ENCODE data around the gene NTSR1. TPM values are rescaled to one million over a fixed set of nuclear protein-coding genes. Genes with fewer than 3 reads are reported as not detected.

NTSR1 gene
- polyA plus RNA-seq, 4 donors: 0.99 to 1.6 (median 1.5) TPM

DNA sequence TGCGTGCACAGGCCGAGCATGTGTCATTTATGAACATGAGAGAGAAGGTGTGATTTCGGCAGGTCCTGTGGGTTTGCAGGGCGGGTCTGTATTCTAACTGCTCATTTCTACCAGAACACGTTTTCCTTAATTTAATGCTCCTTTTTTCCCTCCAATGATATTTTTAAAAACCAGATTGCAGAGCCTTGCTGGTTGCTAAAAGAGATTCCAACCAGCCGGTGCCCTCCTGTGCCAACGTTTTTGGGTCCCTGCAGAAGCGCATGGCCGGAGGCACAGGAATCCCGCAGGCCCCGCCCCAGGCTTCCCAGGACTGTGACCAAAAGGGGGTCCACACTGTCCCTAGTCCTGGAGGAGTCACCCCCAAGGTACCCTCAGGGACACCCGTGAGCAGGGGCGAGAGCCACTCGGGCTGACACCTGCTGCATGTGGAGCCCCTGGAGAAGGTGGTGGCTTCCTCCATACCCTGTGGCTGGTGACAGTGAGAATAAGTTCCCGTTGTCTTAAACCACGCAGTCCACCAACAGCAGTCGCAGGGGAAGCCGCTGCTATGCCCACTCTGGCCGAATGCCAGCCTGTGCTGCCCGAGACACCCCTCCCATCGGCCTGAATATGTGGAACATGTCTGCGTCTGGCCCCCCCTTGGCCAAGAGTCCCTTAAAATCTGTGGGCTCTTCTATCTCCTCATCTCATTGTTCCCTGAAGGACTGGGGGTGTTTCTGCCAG lies 15.7 kb upstream of the NTSR1 start:
- DNase-seq (ENCODE audit: low read depth in 4 of 4, low spot score in 2 of 4): no peak

DNA sequence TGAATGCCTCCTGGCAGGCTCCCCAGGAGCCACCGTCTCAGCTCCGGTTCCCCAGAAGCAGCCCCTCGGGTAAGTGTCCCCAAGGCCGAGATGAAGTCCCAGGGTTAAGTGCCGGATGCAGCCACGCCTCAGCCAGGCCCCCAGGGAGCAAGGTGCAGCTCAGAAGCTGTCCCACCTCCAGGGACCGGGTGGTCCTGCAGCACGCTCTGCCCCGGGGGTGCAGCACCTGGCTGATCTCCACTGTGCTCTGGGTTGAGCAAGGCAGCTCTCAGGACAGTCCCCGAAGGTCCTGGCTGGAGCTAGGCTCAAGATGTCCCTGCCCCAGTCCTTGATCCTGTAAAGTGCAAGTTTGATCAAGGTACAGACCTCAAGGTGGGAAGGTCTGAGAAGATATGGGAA lies 15.1 kb upstream of the NTSR1 start:
- no peak for DNase-seq (ENCODE audit: low read depth in 4 of 4, low spot score in 2 of 4)

DNA sequence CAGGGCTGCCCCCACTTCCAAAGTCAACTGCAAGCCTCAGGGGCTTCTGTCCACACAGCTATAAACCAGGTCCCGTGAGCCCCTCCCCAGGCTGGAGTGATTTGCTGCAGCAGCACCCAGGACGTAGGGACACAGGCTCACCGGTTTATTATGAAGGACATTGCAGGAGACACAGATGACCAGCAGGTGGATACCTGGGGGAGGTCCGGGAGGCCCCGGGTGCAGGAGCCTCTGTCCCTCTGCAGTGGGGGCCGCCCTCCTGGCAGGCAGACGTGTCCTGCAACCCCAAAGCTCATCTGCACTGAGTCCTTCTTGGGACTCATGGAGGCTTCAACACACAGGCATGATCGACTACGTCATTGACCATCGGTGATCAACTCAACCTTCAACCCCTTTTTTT lies 14.5 kb upstream of the NTSR1 start:
- no peak for DNase-seq (ENCODE audit: low read depth in 4 of 4, low spot score in 2 of 4)

DNA sequence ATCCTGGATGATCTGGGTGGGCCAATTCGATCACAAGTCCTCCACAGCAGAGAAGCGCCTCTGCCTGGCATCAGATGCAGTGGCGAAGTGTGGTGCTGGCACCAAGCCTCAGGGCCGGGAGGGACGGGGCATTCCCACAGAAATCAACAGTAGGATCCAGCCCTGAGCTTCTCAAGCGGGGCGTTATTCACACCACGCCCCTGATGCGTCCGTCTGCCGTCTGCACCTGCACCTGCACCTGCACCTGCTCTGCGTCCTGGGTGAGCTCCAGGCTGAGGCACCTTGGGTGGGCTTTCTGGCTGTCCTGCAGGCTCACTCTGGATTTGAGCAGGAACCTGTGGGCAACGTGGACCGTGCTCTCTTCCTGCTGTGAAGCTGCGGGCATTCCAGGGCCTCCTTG lies 13.8 kb upstream of the NTSR1 start:
- no peak for DNase-seq (ENCODE audit: low read depth in 4 of 4, low spot score in 2 of 4)

DNA sequence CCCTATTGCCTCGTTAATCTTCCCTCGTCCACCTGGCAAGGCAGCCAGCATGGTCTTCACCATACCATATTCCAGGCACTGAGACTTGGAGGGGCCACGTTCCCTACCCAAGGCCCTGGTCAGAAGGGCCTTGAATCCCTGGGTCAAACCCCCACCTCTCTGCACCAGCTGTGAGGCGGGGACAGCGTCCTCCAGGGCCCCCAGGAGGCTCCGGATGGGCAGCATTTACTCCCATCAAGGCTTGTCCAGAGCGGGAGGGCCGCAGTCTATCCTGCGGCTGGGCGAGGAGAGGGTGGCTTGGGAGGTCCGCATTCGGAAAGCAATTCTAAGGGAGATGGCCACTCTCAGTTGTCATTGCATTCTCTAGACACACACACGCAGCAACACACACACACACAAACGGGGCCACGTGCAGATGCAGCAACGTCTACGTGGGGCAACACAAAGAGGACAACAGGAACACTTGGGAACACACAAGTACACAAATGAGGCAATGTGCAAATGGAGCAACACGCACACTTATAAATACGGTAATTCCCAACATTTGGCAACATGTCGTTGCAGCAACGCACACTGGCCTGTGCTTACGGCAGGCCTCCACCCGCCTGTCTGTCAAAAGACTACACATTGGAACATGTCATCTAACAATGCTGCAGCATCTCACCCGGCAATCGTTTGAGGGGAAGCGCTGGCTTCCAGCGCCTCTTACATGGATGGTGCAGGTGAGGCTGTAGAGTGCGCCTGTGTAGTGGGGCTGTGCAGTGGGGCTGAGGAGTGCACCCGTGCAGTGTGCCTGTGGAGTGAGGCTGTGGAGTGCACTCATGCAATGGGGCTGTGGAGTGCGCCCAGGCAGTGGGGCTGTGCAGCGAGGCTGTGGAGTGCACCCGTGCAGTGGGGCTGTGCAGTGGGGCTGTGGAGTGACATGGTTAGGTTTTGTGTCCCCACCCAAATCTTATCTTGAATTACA lies 12.9 kb upstream of the NTSR1 start:
- DNase-seq (ENCODE audit: low read depth in 4 of 4, low spot score in 2 of 4): no peak

DNA sequence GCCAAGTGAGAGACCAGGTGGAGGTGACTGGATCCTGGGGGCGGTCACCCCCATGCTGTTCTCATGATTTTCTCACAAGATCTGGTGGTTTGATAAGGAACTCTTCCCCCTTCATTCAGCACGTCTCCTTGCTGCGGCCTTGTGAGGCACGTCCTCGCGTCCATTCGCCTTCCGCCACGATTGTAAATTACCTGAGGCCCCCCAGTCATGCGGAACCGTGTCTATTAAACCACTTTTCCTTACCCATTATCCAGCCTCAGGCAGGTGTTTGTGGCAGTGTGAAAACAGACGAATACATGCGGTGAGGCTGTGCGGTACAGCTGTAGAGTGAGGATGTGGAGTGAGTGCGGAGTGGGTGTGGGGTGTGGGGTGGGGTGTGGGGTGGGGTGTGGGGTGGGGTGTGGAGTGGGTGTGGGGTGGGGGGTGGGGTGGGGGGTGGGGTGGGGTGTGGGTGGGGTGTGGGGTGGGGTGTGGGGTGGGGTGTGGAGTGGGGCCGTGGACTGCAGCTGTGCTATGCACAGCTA lies 12.1 kb upstream of the NTSR1 start:
- no peak for DNase-seq (ENCODE audit: low read depth in 4 of 4, low spot score in 2 of 4)

DNA sequence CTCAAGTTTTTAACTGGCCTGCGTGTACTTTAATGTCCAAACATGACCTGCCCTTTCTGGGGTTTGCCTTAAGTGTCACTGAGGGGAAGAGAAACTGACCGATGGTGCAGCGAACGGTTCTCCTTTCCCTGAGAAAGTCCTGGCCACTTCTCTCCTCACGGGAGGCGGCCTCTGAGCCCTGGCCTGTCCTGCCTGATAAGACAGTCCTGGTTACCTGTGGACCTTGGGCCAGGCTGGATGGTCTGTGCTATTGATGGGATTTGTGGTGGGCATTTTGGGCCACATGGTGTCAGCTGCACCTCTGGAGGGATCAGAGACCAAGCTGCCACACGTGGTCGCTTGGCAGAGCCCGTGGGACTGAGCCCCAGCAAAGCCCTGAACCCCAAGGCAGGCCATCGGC lies 11.6 kb upstream of the NTSR1 start:
- no peak for DNase-seq (ENCODE audit: low read depth in 4 of 4, low spot score in 2 of 4)

DNA sequence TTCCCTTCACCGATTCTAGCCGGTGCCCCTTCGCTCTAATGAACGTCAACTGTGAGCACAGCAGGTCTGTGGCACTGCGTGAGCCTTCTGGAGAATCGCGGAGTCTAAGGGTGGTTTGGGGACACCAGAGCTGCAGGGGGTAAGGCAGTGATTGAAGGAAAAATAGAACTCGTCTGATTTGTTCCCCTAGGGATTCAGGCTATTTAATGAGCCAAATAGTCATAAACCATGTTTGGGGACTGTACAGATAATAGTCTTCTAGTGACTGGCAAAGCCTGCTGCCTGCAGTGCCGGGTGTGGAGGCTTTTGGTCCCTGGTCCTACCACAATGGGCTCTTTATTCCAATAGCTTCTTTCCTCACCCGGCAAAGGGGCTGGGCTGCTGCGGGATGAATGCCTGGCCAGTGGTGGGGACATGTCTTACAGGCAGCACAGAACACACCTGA lies 11.1 kb upstream of the NTSR1 start:
- no peak for DNase-seq (ENCODE audit: low read depth in 4 of 4, low spot score in 2 of 4)

DNA sequence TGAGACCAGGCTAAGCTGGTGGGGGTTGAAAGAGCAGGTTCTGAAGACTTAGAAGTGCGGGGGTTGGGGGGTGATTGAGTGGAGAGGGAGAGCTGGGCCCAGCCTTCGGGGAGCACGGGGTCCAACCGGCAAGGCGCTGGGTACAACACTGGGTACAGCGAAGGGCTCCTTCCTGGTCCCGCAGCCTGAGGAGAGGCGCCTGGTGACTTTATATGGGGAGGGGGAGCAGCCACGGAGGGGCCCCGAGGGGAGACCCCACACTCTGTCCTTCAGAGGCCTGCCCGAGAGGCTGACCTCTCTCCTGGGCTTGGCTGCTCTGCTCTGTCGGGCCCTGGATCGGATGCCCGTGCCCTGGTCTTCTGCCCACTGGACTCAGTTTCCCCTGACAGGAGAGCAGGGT lies 10.4 kb upstream of the NTSR1 start:
- DNase-seq (ENCODE audit: low read depth in 4 of 4, low spot score in 2 of 4): no peak

DNA sequence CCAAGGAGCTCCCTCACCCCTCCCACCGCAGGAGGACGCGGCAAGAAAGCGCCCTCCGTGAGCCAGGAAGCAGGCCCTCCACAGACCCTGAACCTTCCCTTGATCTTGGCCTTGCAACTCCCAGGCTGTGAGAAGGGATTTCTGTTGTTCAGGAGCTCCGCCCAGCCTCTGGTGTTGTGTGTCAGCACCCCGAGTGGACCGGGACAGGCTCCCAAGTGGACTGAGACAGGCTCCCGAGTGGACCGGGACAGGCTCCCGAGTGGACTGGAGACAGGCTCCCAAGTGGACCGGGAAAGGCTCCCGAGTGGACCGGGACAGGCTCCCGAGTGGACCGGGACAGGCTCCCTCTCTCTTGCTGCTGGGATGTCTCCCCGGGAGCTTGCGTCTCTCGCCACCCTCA lies 9.3 kb upstream of the NTSR1 start:
- DNase-seq (ENCODE audit: low read depth in 4 of 4, low spot score in 2 of 4): no peak

DNA sequence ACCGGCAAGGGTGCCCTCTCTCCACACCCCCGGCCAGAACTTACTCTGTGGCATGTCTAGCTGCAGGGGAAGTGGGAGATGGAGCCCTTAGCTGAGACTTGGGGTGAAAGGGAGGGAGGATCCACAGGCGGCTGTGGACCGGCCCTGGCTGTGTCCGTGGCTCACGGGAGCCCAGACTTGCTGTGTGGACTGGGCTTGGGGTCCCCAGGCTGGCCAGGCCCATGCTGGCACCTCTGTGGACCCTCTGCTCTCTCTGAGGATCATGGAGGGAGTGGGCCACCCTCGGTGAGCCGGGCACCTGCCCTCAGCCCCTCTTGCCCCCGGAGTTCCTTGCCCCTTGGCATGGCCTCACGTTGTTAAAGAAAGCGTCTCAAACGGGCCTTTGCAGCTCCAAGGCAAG lies 8.9 kb upstream of the NTSR1 start:
- no peak for DNase-seq (ENCODE audit: low read depth in 4 of 4, low spot score in 2 of 4)

DNA sequence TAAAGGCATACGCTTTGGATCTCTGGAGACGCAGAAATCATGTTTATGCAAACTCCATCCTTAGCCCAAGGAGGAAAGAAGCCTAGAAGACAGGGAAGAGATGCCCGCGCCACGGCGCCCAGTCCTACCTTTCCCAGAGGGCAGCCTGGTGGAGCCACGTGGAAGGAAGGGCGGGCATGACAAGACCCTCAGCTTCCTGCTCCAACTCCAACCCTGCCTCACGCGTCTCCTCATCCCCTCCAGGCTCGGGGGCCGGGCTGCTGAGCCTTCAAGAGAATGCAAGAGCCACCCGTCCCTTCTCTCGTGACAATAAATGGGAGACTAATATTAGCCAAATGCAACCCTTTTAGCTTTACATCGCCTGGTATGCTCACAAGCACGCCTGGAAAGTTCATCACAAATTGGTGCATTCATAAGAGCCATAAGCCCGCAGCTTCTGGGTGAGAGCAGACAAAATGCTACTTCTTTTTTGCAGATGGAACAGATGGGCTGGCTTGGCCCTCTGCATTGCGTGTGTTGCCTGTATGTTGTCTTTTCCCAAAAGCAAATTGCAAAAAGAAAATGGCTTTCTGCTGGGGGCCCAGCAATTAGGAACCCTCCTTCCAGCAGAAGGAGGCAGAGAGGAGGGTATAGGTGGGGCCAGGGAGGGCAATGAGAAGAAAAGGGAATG lies 8.2 kb upstream of the NTSR1 start:
- DNase-seq (ENCODE audit: low read depth in 4 of 4, low spot score in 2 of 4): no peak

DNA sequence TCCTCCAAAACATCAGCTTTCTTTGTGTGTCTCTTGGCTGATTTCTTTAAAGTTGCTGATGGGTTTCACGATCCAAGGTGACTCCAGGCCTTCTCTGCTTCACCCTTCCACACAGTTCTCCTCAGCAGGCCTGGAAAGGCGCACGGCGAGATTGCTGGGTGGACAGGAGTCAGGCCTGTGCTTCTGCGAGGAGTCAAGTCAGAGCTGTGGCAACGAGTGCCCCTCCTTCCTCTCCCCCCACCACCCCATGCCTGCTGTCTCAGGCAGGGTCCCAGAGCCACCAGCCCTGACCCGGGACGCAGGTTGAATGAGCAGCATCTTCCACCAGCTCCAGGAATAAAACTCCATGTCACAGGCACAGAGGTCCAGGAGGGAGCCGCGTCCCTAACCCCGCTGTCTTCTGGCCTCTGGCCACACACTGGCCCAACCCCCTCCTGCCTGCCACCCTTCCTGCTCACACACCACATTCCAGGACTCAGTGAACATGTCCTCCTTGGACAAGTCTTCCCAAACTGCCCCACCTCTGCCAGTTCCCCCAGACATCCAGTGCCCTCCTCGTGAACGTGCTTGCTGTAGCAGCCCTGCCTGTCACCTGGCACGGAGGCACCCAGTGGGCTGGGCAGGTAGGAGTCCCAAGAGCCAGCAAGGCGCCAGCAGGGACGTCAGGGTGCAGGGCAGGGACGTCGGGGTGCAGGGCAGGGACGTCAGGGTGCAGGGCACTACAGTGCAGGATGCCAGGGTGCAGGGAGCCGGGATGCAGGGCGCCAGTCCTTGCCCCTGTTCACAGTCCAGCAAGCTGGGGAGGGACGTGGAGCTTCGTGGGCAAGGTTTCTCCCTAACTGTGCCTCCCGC lies 7.2 kb upstream of the NTSR1 start:
- DNase-seq (ENCODE audit: low read depth in 4 of 4, low spot score in 2 of 4): no peak

DNA sequence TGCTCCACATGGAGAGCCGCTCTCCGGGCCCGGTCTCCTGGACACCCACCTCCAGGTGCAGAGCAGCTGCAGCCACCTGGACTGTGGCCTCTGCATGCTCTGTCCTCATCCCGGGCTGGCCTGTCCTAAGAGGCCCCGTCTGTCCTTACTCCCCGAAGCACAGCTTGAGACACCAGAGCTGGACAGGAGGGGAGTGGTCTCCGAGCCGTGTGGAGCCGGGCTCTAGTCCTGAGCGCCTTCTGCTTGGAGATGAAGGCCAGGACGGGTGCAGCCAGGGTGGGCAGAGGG lies 6.7 kb upstream of the NTSR1 start:
- DNase-seq (ENCODE audit: low read depth in 4 of 4, low spot score in 2 of 4): no peak

DNA sequence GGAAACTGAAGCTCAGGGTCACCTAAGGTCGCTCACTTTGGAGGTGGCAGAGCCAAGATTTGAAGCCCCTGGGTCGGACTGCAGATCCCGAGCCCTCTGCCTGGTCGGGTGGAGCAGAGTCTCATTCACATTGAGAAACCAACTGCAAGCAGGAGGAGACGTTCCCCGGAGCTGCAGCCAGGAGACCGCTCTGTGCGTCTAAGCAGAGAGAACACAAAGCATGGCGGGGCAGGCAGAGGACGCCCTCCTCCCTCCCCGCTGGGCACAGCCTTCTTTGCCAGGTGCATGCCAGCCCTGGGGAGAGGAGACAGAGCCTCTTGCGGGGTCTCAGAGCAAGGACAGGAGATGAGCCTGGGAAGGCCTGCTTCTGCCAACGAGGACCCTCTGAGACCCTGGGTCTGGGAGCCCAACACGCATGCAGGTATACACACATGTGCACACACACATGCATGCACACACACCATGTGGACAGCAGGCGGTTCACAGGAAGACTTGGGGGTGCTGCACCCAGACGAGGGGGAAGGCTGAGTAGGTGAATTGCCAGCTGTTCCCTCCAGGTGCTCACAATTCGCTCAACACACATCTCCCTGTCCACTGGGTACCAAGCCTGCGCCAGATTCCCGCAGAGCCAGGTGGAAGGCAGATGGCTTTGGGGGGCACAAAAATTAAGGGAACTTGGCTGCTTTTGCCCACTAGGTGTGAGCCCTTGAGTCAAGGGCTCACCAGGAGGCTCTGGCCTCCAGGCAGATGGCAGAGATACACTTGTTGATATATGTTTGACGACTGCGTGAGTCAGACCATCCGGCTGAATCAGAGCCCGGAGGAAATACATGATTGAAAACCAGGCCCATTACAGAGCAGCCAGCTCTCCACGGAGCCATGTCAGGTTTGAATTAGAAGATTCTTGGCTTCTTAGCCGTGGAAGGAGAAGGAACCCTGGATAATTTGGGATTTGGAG lies 5.5 kb upstream of the NTSR1 start:
- DNase-seq (ENCODE audit: low read depth in 4 of 4, low spot score in 2 of 4): no peak

DNA sequence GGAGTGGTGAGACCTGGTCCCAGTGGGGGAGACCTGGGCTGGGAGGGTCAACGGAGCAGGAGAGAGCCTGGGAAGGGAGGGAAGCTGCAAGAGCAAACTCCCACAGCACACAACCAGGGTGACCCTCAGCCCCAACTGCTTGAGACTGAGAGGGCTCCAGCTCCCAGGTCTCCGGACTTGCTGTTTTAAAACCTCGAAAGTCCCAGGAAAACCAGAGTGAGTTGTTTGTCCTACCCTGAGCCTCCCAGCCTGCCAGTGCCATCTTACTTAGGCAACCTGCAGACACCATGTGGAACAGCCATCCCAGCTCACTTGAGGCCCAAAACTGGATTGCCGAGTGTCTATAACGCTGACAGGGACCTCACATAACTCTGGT lies 4.8 kb upstream of the NTSR1 start:
- DNase-seq (ENCODE audit: low read depth in 4 of 4, low spot score in 2 of 4): no peak

DNA sequence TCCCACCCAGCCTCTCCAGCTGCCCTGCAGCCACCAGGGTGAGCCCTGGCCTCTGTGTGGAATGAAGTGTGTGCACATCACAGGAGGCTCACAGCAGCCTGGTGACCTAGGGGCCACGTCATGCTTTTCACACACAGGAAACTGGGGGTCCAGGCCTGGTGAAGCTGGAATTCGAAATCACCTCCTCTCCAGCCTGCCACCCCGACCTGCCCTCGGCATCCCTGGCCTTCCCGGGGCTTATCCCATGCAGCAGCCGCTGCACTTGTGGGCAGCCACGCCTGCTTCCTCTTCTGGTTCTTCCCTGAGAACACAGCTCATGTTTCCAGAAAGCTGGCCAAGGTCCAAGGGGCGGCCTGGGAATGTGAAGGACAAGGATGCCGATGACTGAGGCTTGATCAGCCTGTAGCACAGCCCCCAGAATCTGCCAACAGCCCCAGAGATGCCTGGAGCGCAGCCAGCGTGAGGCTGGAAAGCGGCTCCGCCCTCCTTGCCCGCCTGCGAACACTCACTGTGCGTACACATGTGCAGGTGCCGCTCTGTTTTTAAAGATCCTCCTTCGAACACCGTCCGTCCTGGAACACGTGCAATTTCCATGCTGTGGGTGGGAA lies 4.2 kb upstream of the NTSR1 start:
- peak; percentile 53 to 89 (median 74) for DNase-seq (ENCODE audit: low read depth in 4 of 4, low spot score in 2 of 4)

DNA sequence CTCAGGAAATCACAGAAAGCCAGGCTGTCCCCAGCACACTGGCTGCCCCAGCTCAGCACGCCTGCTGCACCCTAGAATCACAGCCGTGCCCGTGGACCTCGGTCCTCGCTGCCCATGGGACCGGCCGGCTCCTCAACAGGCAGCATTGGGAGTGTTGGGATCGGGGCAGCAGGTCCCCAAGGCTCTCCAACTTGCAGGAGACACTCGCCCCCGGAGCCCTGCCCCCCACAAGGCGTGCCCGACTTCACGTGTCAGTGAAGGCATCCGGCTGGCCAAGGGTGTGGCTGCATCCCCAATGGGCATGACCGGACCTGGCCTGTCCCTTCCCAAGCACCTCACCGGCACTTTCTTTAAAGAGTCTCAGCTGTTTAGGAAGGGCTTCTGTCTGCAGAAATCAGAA lies 3.0 kb upstream of the NTSR1 start:
- DNase-seq (ENCODE audit: low read depth in 4 of 4, low spot score in 2 of 4): no peak

DNA sequence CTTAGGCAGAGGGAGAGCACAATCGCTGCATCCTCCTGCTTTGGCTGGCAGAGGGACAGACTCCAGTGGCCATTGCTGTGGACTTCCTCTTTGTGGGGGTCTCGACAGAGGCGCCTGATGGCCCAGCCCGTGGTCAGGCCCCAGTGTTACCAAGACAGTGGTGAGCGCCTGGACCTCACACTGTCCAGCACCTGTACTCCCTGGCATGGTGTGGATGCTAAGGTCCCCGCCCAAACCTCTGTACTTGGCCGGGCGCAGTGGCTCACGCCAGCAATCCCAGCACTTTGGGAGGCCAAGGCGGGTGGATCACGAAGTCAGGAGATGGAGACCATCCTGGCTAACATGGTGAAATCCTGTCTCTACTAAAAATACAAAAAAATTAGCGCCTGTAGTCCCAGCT lies 2.3 kb upstream of the NTSR1 start:
- DNase-seq (ENCODE audit: low read depth in 4 of 4, low spot score in 2 of 4): no peak

Data from left renal cortex interstitium (tissue), 4 donors.